ENCODE results near the gene IRF2BPL. TPM values are rescaled to one million over a fixed set of nuclear protein-coding genes. Genes with fewer than 3 reads are reported as not detected.

IRF2BPL gene
- total RNA-seq, 1 experiment from 2014 or later: 51.2 TPM

DNA sequence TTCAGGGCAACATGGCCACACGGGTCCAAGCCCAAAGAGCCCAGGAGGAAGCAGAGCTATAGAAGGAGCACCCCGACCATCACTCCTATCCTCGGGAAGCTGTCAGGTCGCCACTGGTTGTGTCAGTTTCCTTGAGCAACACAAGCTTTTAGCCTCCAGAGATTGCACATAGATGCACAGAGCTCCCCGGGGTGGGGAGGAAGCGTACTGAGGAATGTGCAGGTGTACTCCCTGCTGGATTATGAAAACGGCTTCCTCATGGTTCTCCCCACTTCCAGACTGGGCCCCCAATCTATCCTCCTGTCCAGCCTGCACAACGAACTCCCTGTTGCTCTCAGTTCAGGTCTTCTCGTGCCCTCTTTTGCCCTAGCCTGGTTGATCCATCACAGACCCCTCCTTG lies 30.3 kb upstream of the IRF2BPL start:
- no TSS peak for BruUV-seq (replicated peaks)
- POLR2A ChIA-PET (ENCODE audit: low non-redundant PET): interaction anchor here (0.6 kb wide), 1 partner anchor 22 kb away, joined by 3 read pairs; no protein-coding TSS in a partner anchor
- no peak for DNase-seq (ENCODE audit: low spot score)
- Histone ChIP-seq H3K27me3 (replicated peaks; ENCODE audit: insufficient read depth, low read depth, low read length, poor library complexity) (no peaks in the 10 kb centered on the region), H3K9me3 (ENCODE audit: low read depth, low read length, poor library complexity, severe bottlenecking) (peaks cover 3% of the 10 kb centered on the region), H3K27ac (ENCODE audit: low read depth, low read length, poor library complexity, severe bottlenecking) (no peak overlapping the region), H3K4me3 (ENCODE audit: low read depth, low read length, poor library complexity, severe bottlenecking) (no peak overlapping the region), H3K36me3 (ENCODE audit: insufficient read depth, low read length, poor library complexity, severe bottlenecking) (no peaks in the 10 kb centered on the region), H3K4me1 (ENCODE audit: insufficient read depth, low read length, poor library complexity, severe bottlenecking) (peaks cover 17% of the 10 kb centered on the region)
- CTCF ChIA-PET: interaction anchor here (1.0 to 1.5 kb wide), 4 partner anchors 37 to 186 kb away, joined by 5 to 7 read pairs (median 6); no protein-coding TSS in a partner anchor
- intact Hi-C loops (cut with micrococcal nuclease; ENCODE audit: unreplicated experiment): no loop called here
- TF ChIP-seq, protein P1, sequence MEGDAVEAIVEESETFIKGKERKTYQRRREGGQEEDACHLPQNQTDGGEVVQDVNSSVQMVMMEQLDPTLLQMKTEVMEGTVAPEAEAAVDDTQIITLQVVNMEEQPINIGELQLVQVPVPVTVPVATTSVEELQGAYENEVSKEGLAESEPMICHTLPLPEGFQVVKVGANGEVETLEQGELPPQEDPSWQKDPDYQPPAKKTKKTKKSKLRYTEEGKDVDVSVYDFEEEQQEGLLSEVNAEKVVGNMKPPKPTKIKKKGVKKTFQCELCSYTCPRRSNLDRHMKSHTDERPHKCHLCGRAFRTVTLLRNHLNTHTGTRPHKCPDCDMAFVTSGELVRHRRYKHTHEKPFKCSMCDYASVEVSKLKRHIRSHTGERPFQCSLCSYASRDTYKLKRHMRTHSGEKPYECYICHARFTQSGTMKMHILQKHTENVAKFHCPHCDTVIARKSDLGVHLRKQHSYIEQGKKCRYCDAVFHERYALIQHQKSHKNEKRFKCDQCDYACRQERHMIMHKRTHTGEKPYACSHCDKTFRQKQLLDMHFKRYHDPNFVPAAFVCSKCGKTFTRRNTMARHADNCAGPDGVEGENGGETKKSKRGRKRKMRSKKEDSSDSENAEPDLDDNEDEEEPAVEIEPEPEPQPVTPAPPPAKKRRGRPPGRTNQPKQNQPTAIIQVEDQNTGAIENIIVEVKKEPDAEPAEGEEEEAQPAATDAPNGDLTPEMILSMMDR (conservative IDR thresholded peaks at IDR 0.05; ENCODE audit: low read depth, low read length): no peak
- no peak for TF ChIP-seq EZH2 (IDR thresholded peaks at IDR 0.05; ENCODE audit: borderline replicate concordance, low read depth, low read length, poor library complexity, severe bottlenecking)

GRCh38 chr14:77058117-77058516 lies 29.6 kb upstream of the IRF2BPL start:
- DNase-seq (ENCODE audit: low spot score): peak; percentile 59
- ChIA-PET CTCF (interaction anchor here (1.0 kb wide), 1 partner anchor 36 kb away, joined by 5 read pairs; no protein-coding TSS in a partner anchor), POLR2A (ENCODE audit: low non-redundant PET) (interaction anchor here (0.6 kb wide), 1 partner anchor 21 kb away, joined by 3 read pairs; no protein-coding TSS in a partner anchor)
- no peaks in the 10 kb centered on the region for H3K36me3 ChIP-seq (ENCODE audit: insufficient read depth, low read length, poor library complexity, severe bottlenecking)
- H3K9me3 ChIP-seq (ENCODE audit: low read depth, low read length, poor library complexity, severe bottlenecking): peaks cover 3% of the 10 kb centered on the region
- peaks cover 17% of the 10 kb centered on the region for H3K4me1 ChIP-seq (ENCODE audit: insufficient read depth, low read length, poor library complexity, severe bottlenecking)
- no peaks in the 10 kb centered on the region for H3K27me3 ChIP-seq (replicated peaks; ENCODE audit: insufficient read depth, low read depth, low read length, poor library complexity)
- intact Hi-C loops (cut with micrococcal nuclease; ENCODE audit: unreplicated experiment): no loop called here
- no peak for TF ChIP-seq EZH2 (IDR thresholded peaks at IDR 0.05; ENCODE audit: borderline replicate concordance, low read depth, low read length, poor library complexity, severe bottlenecking)
- TF ChIP-seq, protein P1 (conservative IDR thresholded peaks at IDR 0.05; ENCODE audit: low read depth, low read length): no peak
- no peak overlapping the region for H3K4me3 ChIP-seq (ENCODE audit: low read depth, low read length, poor library complexity, severe bottlenecking)
- no TSS peak for BruUV-seq (replicated peaks)
- H3K27ac ChIP-seq (ENCODE audit: low read depth, low read length, poor library complexity, severe bottlenecking): no peak overlapping the region

GRCh38 chr14:77055981-77056380 lies 27.5 kb upstream of the IRF2BPL start:
- DNase-seq (ENCODE audit: low spot score): no peak
- ChIA-PET CTCF (interaction anchor here (0.5 kb wide), 1 partner anchor 177 kb away, joined by 3 read pairs; no protein-coding TSS in a partner anchor), POLR2A (ENCODE audit: low non-redundant PET) (no interaction called here)
- intact Hi-C loops (cut with micrococcal nuclease; ENCODE audit: unreplicated experiment): no loop called here
- H3K27ac ChIP-seq (ENCODE audit: low read depth, low read length, poor library complexity, severe bottlenecking): no peak overlapping the region
- peaks cover 3% of the 10 kb centered on the region for H3K9me3 ChIP-seq (ENCODE audit: low read depth, low read length, poor library complexity, severe bottlenecking)
- no peaks in the 10 kb centered on the region for H3K27me3 ChIP-seq (replicated peaks; ENCODE audit: insufficient read depth, low read depth, low read length, poor library complexity)
- H3K4me1 ChIP-seq (ENCODE audit: insufficient read depth, low read length, poor library complexity, severe bottlenecking): peaks cover 27% of the 10 kb centered on the region
- no peaks in the 10 kb centered on the region for H3K36me3 ChIP-seq (ENCODE audit: insufficient read depth, low read length, poor library complexity, severe bottlenecking)
- BruUV-seq (replicated peaks): no TSS peak
- TF ChIP-seq, protein P1 (conservative IDR thresholded peaks at IDR 0.05; ENCODE audit: low read depth, low read length): no peak
- no peak overlapping the region for H3K4me3 ChIP-seq (ENCODE audit: low read depth, low read length, poor library complexity, severe bottlenecking)

Measured in A673 (cell line).